ENCODE results near the gene CLGN.

GRCh38 chr4:140372751-140373327 lies 54.6 kb downstream of the CLGN start:
- TF ChIP-seq POLR2A (IDR thresholded peaks at IDR 0.05) (no peak), CTCF (IDR thresholded peaks at IDR 0.05) (peak in 5 of 6 experiments; percentile 14 to 51 (median 25))
